GM12892 (cell line): ENCODE data around the gene PTPRN2.

Experiments used
- POLR2A ChIP-seq: IDR thresholded peaks from 2 replicates; pipeline ENCODE4 v1.6.1; 2011; ENCODE audit warnings: low read depth, low read length, control low read depth
- TAF1 ChIP-seq: IDR thresholded peaks from 2 replicates; pipeline ENCODE4 v1.6.1; 2011; ENCODE audit warnings: low read depth, mild to moderate bottlenecking, control low read depth, low read length, borderline replicate concordance

GRCh38 chr7:157627033-157627432 is 960.6 kb downstream of the PTPRN2 start:
- no peak for TF ChIP-seq POLR2A
- no peak for TF ChIP-seq TAF1
